Measurements from ENCODE around the gene CCDC69.

- TF ChIP-seq POLR2A (IDR thresholded peaks at IDR 0.05; ENCODE audit: low read depth, low read length) (peak; percentile 71), POLR2AphosphoS5 (IDR thresholded peaks at IDR 0.05; ENCODE audit: low read depth, low read length) (peak; percentile 13; the same call in 1 of the 2 replicates), TAF1 (IDR thresholded peaks at IDR 0.05; ENCODE audit: borderline replicate concordance, low read depth, low read length) (peak; percentile 27; the same call in 1 of the 2 replicates)
Observed at GRCh38 chr5:151223447-151224264, at the start of gene CCDC69.
